ENCODE measurements around the gene NOTCH1.

NOTCH1 gene

GRCh38 chr9:136514022-136514714, 31.7 kb downstream of the NOTCH1 start:
- no peak for DNase-seq (ENCODE audit: extremely low read depth, low read depth)
- no peak for TF ChIP-seq CTCF (IDR thresholded peaks at IDR 0.05; ENCODE audit: low read depth, low read length)

DNA sequence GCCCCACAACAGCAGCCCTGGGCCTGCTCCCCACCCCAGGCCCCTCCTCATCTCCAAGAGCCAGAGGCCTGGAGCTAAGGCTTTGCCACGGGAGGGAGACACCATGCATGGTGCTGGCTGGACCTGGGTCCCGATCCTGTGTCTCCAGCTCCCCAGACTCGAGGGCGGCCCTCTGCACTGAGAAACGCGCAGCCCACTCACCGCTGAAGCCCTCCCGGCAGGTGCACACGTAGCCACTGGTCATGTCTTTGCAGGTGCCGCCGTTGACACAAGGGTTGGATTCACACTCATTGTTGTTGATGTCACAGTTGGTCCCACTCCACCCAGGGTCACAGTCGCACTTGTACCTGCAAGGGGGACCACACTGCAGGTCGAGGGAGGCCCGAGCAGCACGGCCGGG, 32.7 kb downstream of the NOTCH1 start:
- no peak for DNase-seq (ENCODE audit: extremely low read depth, low read depth)
- no peak for TF ChIP-seq CTCF (IDR thresholded peaks at IDR 0.05; ENCODE audit: low read depth, low read length)

DNA sequence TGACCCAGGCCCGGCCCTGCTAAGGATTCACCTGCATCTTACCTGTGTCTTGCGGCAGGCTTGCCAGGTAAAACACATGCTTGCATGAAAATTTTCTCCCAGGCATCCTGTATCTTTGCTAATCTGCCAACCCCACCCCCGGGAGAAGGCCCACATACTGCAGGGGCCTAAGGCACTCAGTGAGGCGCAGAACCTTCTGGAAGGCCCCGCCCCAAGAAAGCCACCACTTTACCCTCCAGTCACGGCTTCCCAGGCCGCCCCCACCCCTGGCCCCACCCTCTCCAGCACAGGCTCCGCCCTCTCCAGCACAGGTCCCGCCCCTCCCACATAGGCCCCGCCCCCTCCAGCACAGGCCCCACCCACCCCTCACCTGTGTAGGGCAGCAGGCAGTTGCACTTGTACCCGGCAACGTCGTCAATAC, 33.2 kb downstream of the NOTCH1 start:
- TF ChIP-seq CTCF (IDR thresholded peaks at IDR 0.05; ENCODE audit: low read depth, low read length), result no peak
- no peak for DNase-seq (ENCODE audit: extremely low read depth, low read depth)

DNA sequence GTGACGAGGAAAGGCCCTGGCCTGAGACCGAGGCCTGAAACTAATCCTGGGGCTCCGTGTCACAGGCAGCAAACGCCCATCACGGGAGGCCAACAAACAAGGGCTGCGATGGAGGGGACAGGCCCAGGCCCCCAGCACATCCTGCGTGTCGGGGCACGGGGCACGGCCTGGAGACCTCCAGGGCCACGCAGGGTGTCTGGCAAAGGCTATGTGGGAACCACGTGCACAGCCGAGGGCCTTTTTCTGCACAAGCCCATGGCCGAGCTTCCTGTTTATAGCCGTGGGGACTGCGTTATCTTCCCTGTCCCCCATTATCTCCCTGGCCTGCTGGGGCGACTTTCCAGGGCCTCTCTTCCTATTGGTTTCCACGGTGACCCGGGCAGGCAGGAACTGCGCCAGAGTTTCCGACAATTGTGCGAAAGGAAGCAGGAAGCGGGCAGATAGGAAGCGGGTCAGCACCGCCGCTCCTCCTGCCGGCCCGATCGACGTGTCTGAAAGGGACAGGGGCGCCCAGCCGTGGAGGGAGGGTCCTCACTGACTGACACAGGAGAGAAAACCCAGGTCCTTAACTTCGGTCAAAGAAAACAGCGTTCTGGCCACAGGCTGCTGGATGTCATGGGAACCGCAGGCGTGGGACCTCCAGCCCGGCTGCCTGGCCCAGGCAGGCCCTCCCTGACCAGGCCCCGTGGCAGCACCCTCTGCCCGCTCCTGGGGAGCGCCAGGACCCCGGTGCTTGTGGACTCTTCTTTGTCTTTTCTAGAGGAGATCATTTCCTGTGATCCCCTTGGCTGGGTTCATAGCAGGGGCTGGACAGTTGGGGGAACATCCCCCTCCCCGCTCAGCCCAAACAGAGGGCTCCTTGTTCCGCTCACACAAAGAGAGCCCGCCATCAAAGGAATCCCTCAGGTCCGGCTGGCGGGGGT, 33.9 kb downstream of the NOTCH1 start:
- no peak for TF ChIP-seq CTCF (IDR thresholded peaks at IDR 0.05; ENCODE audit: low read depth, low read length)
- DNase-seq (ENCODE audit: extremely low read depth, low read depth), result no peak

- DNase-seq (ENCODE audit: extremely low read depth, low read depth), result no peak
- no peak for TF ChIP-seq CTCF (IDR thresholded peaks at IDR 0.05; ENCODE audit: low read depth, low read length)
Observed at GRCh38 chr9:136511144-136511669, 34.6 kb downstream of the NOTCH1 start.

DNA sequence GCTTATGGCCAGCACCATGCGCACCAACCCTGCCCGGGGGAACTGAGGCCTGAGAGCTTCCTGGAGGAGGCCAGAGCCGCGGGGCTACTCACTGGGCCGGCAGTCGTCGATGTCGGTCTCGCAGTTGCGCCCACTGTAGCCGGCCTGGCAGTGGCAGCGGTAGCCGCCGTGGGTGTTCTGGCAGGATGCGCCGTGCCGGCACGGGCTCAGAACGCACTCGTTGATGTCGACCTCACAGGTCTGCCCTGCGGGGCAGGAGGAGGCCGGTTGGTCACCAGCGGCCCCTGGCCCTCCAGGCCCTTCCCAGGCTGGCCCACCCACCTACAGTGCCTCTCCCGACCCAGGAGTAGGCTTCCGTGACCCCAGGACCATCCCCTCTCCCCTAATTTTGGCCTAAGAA, 35.3 kb downstream of the NOTCH1 start:
- TF ChIP-seq CTCF (IDR thresholded peaks at IDR 0.05; ENCODE audit: low read depth, low read length), result no peak

GRCh38 chr9:136509549-136509948, 36.3 kb downstream of the NOTCH1 start:
- DNase-seq (ENCODE audit: extremely low read depth, low read depth), result no peak
- TF ChIP-seq CTCF (IDR thresholded peaks at IDR 0.05; ENCODE audit: low read depth, low read length), result no peak

More for the DNA sequence above, 35.3 kb downstream of the NOTCH1 start:
- DNase-seq (ENCODE audit: extremely low read depth, low read depth), result no peak

All from AG09319 (cell line).